H1 (cell line): Measurements from ENCODE around the gene DISC1. TPM values are rescaled to one million over a fixed set of nuclear protein-coding genes. Genes with fewer than 3 reads are reported as not detected.

ENCODE experiments used
- CTCF ChIA-PET: fragments of 300-600 bp; sonication (Branson Sonifier 250); formaldehyde crosslinking; loops from one replicate; lab custom pipeline; 2021; ENCODE audit not compliant: partially characterized antibody; lab: Charles Lee
- POLR2A ChIA-PET: fragments of 300-600 bp; sonication (Branson Sonifier 250); formaldehyde crosslinking; loops from one replicate; lab custom pipeline; 2021; ENCODE audit warnings: inconsistent platforms; ENCODE audit not compliant: partially characterized antibody; lab: Charles Lee
- DNase-seq, 2 experiments: peaks; one replicate each; pipeline versions ENCODE4 v3.0.0 to v3.0.0-alpha.2; 2010 to 2022; ENCODE audit warnings: low spot score in 2 of 2, low read depth in 1 of 2, mixed read lengths in 1 of 2
- FAIRE-seq: peaks from 2 replicates; lab custom pipeline; 2011; peaks lifted over from hg19 to GRCh38; lab: Jason Lieb, UNC
- H2AFZ ChIP-seq: 2 replicates; pipeline ENCODE4 v1.8.1; 2012; ENCODE audit warnings: low read length, inconsistent platforms
- H2AK5ac ChIP-seq: 2 replicates; pipeline ENCODE4 v1.6.1; 2013; ENCODE audit warnings: low read depth, low read length
- H2BK120ac ChIP-seq: replicated peaks from 2 replicates; pipeline ENCODE3; 2013; ENCODE audit warnings: low read depth, low read length, inconsistent platforms
- H2BK12ac ChIP-seq: 2 replicates; pipeline ENCODE4 v1.6.1; 2013; ENCODE audit warnings: low read depth, low read length
- H2BK15ac ChIP-seq: 2 replicates; pipeline ENCODE4 v1.6.1; 2013; ENCODE audit warnings: low read length
- H2BK20ac ChIP-seq: 2 replicates; pipeline ENCODE4 v1.6.1; 2013; ENCODE audit warnings: low read length
- H2BK5ac ChIP-seq: 2 replicates; pipeline ENCODE4 v1.6.1; 2013; ENCODE audit warnings: low read depth, low read length
- H3K14ac ChIP-seq: 2 replicates; pipeline ENCODE4 v1.6.1; 2013; ENCODE audit warnings: inconsistent platforms; ENCODE audit not compliant: insufficient read length
- H3K18ac ChIP-seq: 2 replicates; pipeline ENCODE4 v1.6.1; 2013; ENCODE audit warnings: low read length; ENCODE audit errors: extremely low read depth
- H3K23ac ChIP-seq: 2 replicates; pipeline ENCODE4 v1.6.1; 2013; ENCODE audit warnings: inconsistent platforms; ENCODE audit not compliant: insufficient read length
- H3K23me2 ChIP-seq: 2 replicates; pipeline ENCODE4 v1.6.1; 2013; ENCODE audit warnings: low read depth, low read length
- H3K27ac ChIP-seq: 2 replicates; pipeline ENCODE4 v1.6.1; 2011; ENCODE audit warnings: low read depth, low read length, inconsistent platforms
- H3K27me3 ChIP-seq, 4 experiments: replicated peaks in 1 of 4; 1 replicate in 1 of 4; 2 replicates in 3 of 4; pipeline versions ENCODE4 v1.6.1 to v1.8.1; 2011 to 2013; ENCODE audit warnings: low read length in 3 of 4, mild to moderate bottlenecking in 3 of 4, inconsistent platforms in 2 of 4, mixed read lengths in 2 of 4, moderate library complexity in 1 of 4; ENCODE audit not compliant: control insufficient read depth in 3 of 4, insufficient read depth in 3 of 4; ENCODE audit errors: extremely low read depth in 1 of 4
- H3K36me3 ChIP-seq, 4 experiments: 2 replicates each; pipeline versions ENCODE4 v1.6.1 to v1.8.1; 2011 to 2013; ENCODE audit warnings: mild to moderate bottlenecking in 4 of 4, low read length in 3 of 4, moderate library complexity in 2 of 4, control low read depth in 1 of 4, inconsistent platforms in 1 of 4; ENCODE audit not compliant: insufficient read depth in 4 of 4, control insufficient read depth in 2 of 4
- H3K4ac ChIP-seq: replicated peaks from 2 replicates; pipeline ENCODE3; 2013; ENCODE audit warnings: low read length, low read depth, mixed read lengths, inconsistent platforms; ENCODE audit not compliant: insufficient read length
- H3K4me1 ChIP-seq, 4 experiments: replicated peaks in 1 of 4; 1 replicate in 1 of 4; 2 replicates in 3 of 4; pipeline versions ENCODE4 v1.6.1 to v1.8.1; 2011 to 2013; ENCODE audit warnings: low read length in 3 of 4, inconsistent platforms in 2 of 4, mixed read lengths in 1 of 4; ENCODE audit not compliant: insufficient read depth in 4 of 4, control insufficient read depth in 3 of 4
- H3K4me2 ChIP-seq, 2 experiments: 2 replicates each; pipeline versions ENCODE4 v1.6.1 to v1.8.1; 2011 to 2013; ENCODE audit warnings: low read depth in 2 of 2, low read length in 2 of 2, control low read depth in 1 of 2, inconsistent platforms in 1 of 2, mild to moderate bottlenecking in 1 of 2; ENCODE audit not compliant: insufficient read depth in 1 of 2
- H3K4me3 ChIP-seq, 4 experiments: fragments of 200-600, 300-600 bp in 1 of 4; sonication (generic), shearing (Covaris generic), sonication (Bioruptor Twin) in 1 of 4; 2 replicates each; pipeline versions ENCODE4 v1.5.1 to v1.8.1; 2011 to 2016; ENCODE audit warnings: low read length in 4 of 4, low read depth in 3 of 4, control low read depth in 2 of 4, inconsistent platforms in 2 of 4, mild to moderate bottlenecking in 2 of 4, mixed read lengths in 1 of 4, moderate library complexity in 1 of 4; ENCODE audit not compliant: insufficient read depth in 2 of 4; ENCODE audit errors: extremely low read depth in 1 of 4
- H3K56ac ChIP-seq: replicated peaks from 2 replicates; pipeline ENCODE3; 2013; ENCODE audit warnings: low read depth, mild to moderate bottlenecking, mixed read lengths, low read length, inconsistent platforms; ENCODE audit not compliant: insufficient read length
- H3K79me1 ChIP-seq: 2 replicates; pipeline ENCODE4 v1.6.1; 2013; ENCODE audit warnings: low read depth, low read length, control low read depth
- H3K79me2 ChIP-seq, 2 experiments: 2 replicates each; pipeline versions ENCODE4 v1.6.1 to v1.8.1; 2012 to 2013; ENCODE audit warnings: low read length in 2 of 2, mild to moderate bottlenecking in 2 of 2, inconsistent platforms in 1 of 2; ENCODE audit not compliant: insufficient read depth in 2 of 2, control insufficient read depth in 1 of 2
- H3K9ac ChIP-seq, 4 experiments: replicated peaks in 1 of 4; 1 replicate in 1 of 4; 2 replicates in 3 of 4; pipeline versions ENCODE4 v1.6.1 to v1.8.1; 2011 to 2013; ENCODE audit warnings: low read depth in 3 of 4, low read length in 3 of 4, control low read depth in 2 of 4, mild to moderate bottlenecking in 2 of 4, moderate library complexity in 2 of 4, inconsistent platforms in 1 of 4; ENCODE audit errors: extremely low read depth in 1 of 4
- H3K9me3 ChIP-seq, 2 experiments: 2 replicates each; pipeline versions ENCODE4 v1.6.1 to v1.8.1; 2012 to 2013; ENCODE audit warnings: mild to moderate bottlenecking in 2 of 2, moderate library complexity in 2 of 2, control low read depth in 1 of 2, inconsistent platforms in 1 of 2, low read depth in 1 of 2, low read length in 1 of 2, mixed read lengths in 1 of 2; ENCODE audit not compliant: insufficient read depth in 2 of 2
- H4K20me1 ChIP-seq, 2 experiments: replicated peaks in 1 of 2; 2 replicates each; pipeline versions ENCODE3 to v1.8.1; 2011 to 2013; ENCODE audit warnings: inconsistent platforms in 2 of 2, low read length in 2 of 2, mild to moderate bottlenecking in 1 of 2; ENCODE audit not compliant: insufficient read depth in 2 of 2, control insufficient read depth in 1 of 2
- H4K5ac ChIP-seq: 2 replicates; pipeline ENCODE4 v1.6.1; 2013; ENCODE audit warnings: low read length, low read depth, mixed read lengths, inconsistent platforms; ENCODE audit not compliant: insufficient read length
- H4K8ac ChIP-seq: 2 replicates; pipeline ENCODE4 v1.8.0; 2013; ENCODE audit warnings: mild to moderate bottlenecking, moderate library complexity, low read length, inconsistent platforms; ENCODE audit not compliant: insufficient read depth; ENCODE audit errors: extremely low read depth
- H4K91ac ChIP-seq: replicated peaks from 2 replicates; pipeline ENCODE3; 2013; ENCODE audit warnings: low read length, mixed read lengths, inconsistent platforms; ENCODE audit not compliant: insufficient read length
- CBX5 ChIP-seq: fragments of 300-800, 300-1000 bp; sonication (generic); IDR thresholded peaks from 2 replicates; pipeline ENCODE4 v1.7.1; 2016; ENCODE audit warnings: antibody characterized with exemption, low read length, low read depth
- CHD1 ChIP-seq: IDR thresholded peaks from 2 replicates; pipeline ENCODE4 v1.6.1; 2012; ENCODE audit warnings: low read depth, low read length, improper control_type of control experiment
- EP300 ChIP-seq, 2 experiments: IDR thresholded peaks; 1 replicate in 1 of 2; 2 replicates in 1 of 2; pipeline ENCODE4 v1.6.1; 2011 to 2012; ENCODE audit warnings: low read depth in 2 of 2, low read length in 2 of 2, mild to moderate bottlenecking in 2 of 2, borderline replicate concordance in 1 of 2, inconsistent platforms in 1 of 2, moderate library complexity in 1 of 2
- JUN ChIP-seq: IDR thresholded peaks from 2 replicates; pipeline ENCODE4 v1.6.1; 2011; ENCODE audit warnings: low read depth, mild to moderate bottlenecking, improper control_type of control experiment, low read length
- PHF8 ChIP-seq: fragments of 200-600 bp; sonication (generic); conservative IDR thresholded peaks from 2 replicates; pipeline ENCODE4 v1.7.1; 2012; ENCODE audit warnings: low read depth, mild to moderate bottlenecking, inconsistent platforms, low read length, moderate library complexity
- POLR2A ChIP-seq, 2 experiments: IDR thresholded peaks; 1 replicate in 1 of 2; 2 replicates in 1 of 2; pipeline ENCODE4 v1.6.1; 2011; ENCODE audit warnings: low read depth in 2 of 2, low read length in 2 of 2, mild to moderate bottlenecking in 2 of 2; ENCODE audit errors: control extremely low read depth in 1 of 2
- RXRA ChIP-seq: IDR thresholded peaks from 2 replicates; pipeline ENCODE4 v1.6.1; 2011; ENCODE audit warnings: low read depth, mild to moderate bottlenecking, low read length, moderate library complexity; ENCODE audit not compliant: insufficient read depth
- SUZ12 ChIP-seq: fragments of 200-600 bp; sonication (generic); IDR thresholded peaks from 2 replicates; pipeline ENCODE4 v1.6.1; 2012; ENCODE audit warnings: mild to moderate bottlenecking, inconsistent platforms, low read length, moderate library complexity, mixed read lengths
- WGBS, 2 experiments: shearing (Covaris generic) in 1 of 2; methylation state at CpG; one replicate each; pipeline versions ENCODE4 v1.1.6 to v1.1.7; 2013 to 2015; ENCODE audit warnings: low lambda C conversion rate in 2 of 2, mixed read lengths in 2 of 2, inconsistent platforms in 1 of 2, low coverage in 1 of 2, missing lambda C conversion rate in 1 of 2; ENCODE audit not compliant: insufficient replicate concordance in 2 of 2, insufficient coverage in 1 of 2, insufficient read length in 1 of 2; ENCODE audit errors: extremely low coverage in 1 of 2, missing lambda C conversion rate in 1 of 2; 5-methylcytosine and 5-hydroxymethylcytosine counted together
- polyA plus RNA-seq, 7 experiments: library from polyadenylated mRNA; depleted of rRNA in 3 of 7; stranded (reverse) in 5 of 7; unstranded in 2 of 7; fragments of >200 nt in 5 of 7; fragments of 200-250 nt in 2 of 7; gene quantifications; 1 replicate in 5 of 7; 2 replicates in 1 of 7; 4 replicates in 1 of 7; pipeline versions ENCODE4 v1.2.1 to v1.2.3, GENCODE V29; 2011 to 2013; ENCODE audit warnings: missing spikeins in 2 of 7, mixed read lengths in 2 of 7
- total RNA-seq: library from RNA; stranded (reverse); fragmentation: NEBNext Ultra II Directional; extraction: Animal tissue kit (Norgen Biotek cat#: 25700); gene quantifications from 2 replicates; pipeline ENCODE4 v1.2.1, GENCODE V29; 2021
- TF ChIP-seq, protein P1 (sequence below): IDR thresholded peaks from 2 replicates; pipeline ENCODE4 v1.6.1; 2012; ENCODE audit warnings: low read length, inconsistent platforms

DISC1 gene
- total and polyA plus RNA-seq, 2 of the 8 experiments (the other 6 are each of a cell fraction or from before 2014, with no cell fraction given): 1.1 to 3.5 TPM

DNA sequence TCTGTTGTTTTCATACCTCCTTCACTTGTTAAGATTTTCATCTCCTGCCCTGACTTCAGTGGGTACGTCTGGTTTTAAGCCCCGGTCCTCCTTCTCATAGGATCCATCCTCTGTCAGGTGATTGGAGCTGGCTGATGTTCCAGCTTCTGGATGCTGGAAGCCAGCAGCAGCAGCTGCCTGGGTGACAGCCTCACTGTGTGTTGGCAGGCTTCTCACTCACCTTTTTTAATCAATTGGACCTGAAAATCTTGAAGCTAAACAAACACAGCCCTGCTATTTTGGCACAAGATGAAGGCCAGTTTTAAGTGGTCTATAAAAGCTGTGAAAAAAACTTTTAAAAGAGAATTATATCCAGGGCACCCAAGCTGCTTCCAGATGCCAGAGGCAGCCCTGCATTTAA, 181.0 kb downstream of the DISC1 start:
- ChIA-PET POLR2A (interaction anchor here (0.5 kb wide), 1 partner anchor 9 kb away, joined by 3 read pairs; no protein-coding TSS in a partner anchor), CTCF (interaction anchor here (0.7 to 3.5 kb wide), 13 partner anchors 9 to 462 kb away, joined by 3 to 47 read pairs (median 5); no protein-coding TSS in a partner anchor)
- Histone ChIP-seq H3K4me3 (no peak overlapping the region), H2BK12ac (no peak overlapping the region), H4K8ac (no peak overlapping the region; the same call in 1 of the 2 replicates), H2BK5ac (no peak overlapping the region), H3K56ac (no peak overlapping the region), H3K23me2 (no peaks in the 10 kb centered on the region), H2BK15ac (no peak overlapping the region), H3K27me3 (no peaks in the 10 kb centered on the region), H3K79me2 (no peaks in the 10 kb centered on the region), H4K20me1 (no peaks in the 10 kb centered on the region), H3K9me3 (no peaks in the 10 kb centered on the region), H3K27ac (no peak overlapping the region), H3K4me1 (peaks cover 0 to 2% (median 0%) of the 10 kb centered on the region in 4 experiments; a peak in 1 of 7 replicates), H3K4ac (no peak overlapping the region), H3K4me2 (no peak overlapping the region), H3K9ac (no peak overlapping the region), H2BK20ac (no peak overlapping the region), H3K79me1 (no peaks in the 10 kb centered on the region), H4K5ac (no peak overlapping the region), H3K18ac (no peak overlapping the region), H2AK5ac (no peak overlapping the region), H3K14ac (no peak overlapping the region), H3K36me3 (no peaks in the 10 kb centered on the region; a peak in 1 of 8 replicates), H2BK120ac (no peak overlapping the region), H4K91ac (no peak overlapping the region), H2AFZ (no peak overlapping the region), H3K23ac (no peak overlapping the region)
- TF ChIP-seq JUN: no peak
- no peak for TF ChIP-seq POLR2A (IDR thresholded peaks at IDR 0.05; ENCODE audit: control extremely low read depth in 1 of 2, low read depth in 2 of 2, low read length in 2 of 2)
- TF ChIP-seq EP300 (IDR thresholded peaks at IDR 0.05; ENCODE audit: borderline replicate concordance in 1 of 2, low read depth in 2 of 2, low read length in 2 of 2): no peak
- no peak for TF ChIP-seq CHD1
- no peak for TF ChIP-seq SUZ12
- TF ChIP-seq RXRA: no peak
- TF ChIP-seq, protein P1, sequence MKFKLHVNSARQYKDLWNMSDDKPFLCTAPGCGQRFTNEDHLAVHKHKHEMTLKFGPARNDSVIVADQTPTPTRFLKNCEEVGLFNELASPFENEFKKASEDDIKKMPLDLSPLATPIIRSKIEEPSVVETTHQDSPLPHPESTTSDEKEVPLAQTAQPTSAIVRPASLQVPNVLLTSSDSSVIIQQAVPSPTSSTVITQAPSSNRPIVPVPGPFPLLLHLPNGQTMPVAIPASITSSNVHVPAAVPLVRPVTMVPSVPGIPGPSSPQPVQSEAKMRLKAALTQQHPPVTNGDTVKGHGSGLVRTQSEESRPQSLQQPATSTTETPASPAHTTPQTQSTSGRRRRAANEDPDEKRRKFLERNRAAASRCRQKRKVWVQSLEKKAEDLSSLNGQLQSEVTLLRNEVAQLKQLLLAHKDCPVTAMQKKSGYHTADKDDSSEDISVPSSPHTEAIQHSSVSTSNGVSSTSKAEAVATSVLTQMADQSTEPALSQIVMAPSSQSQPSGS: no peak
- TF ChIP-seq PHF8: no peak
- no peak for TF ChIP-seq CBX5
- WGBS, 2 experiments: 92% methylated on average over 2 of the region's 2 CpGs; no CpG with 5 or more reads in 1 of the 2 experiments
- DNase-seq: no peak
- FAIRE-seq: no peak
